ENCODE data around the gene FEN1. TPM values are rescaled to one million over a fixed set of nuclear protein-coding genes. Genes with fewer than 3 reads are reported as not detected.

FEN1 gene
- total RNA-seq, 1 experiment from 2014 or later: 21.5 TPM

GRCh38 chr11:61779666-61780525 is 12.8 kb upstream of the FEN1 start:
- no peak for TF ChIP-seq CTCF (IDR thresholded peaks at IDR 0.05; ENCODE audit: unreplicated experiment)
- BruUV-seq (replicated peaks): no TSS peak
- peaks cover 5% of the 10 kb centered on the region for H3K36me3 Mint-ChIP-seq (ENCODE audit: insufficient read depth, unreplicated experiment)
- DNase-seq (ENCODE audit: unreplicated experiment): no peak
- ChIA-PET CTCF (interaction anchor here (0.6 to 1.3 kb wide), 8 partner anchors 11 to 342 kb away, joined by 3 to 5 read pairs (median 3); no protein-coding TSS in a partner anchor), POLR2A (interaction anchor here (0.6 to 1.7 kb wide), 3 partner anchors 12 to 169 kb away, joined by 4 to 5 read pairs (median 4); partner anchors contain the start of gene TMEM258)
- no peaks in the 10 kb centered on the region for H3K4me1 Mint-ChIP-seq (ENCODE audit: insufficient read depth, unreplicated experiment)
- no peak overlapping the region for H3K27ac Mint-ChIP-seq (ENCODE audit: low read depth, unreplicated experiment)
- no peak overlapping the region for H3K4me3 Mint-ChIP-seq (ENCODE audit: unreplicated experiment)
- intact Hi-C loops (cut with micrococcal nuclease): no loop called here
- no peaks in the 10 kb centered on the region for H3K9me3 Mint-ChIP-seq (ENCODE audit: unreplicated experiment)
- H3K27me3 Mint-ChIP-seq (ENCODE audit: insufficient read depth, unreplicated experiment): no peaks in the 10 kb centered on the region

GRCh38 chr11:61780581-61781162 is 12.0 kb upstream of the FEN1 start:
- H3K27ac Mint-ChIP-seq (ENCODE audit: low read depth, unreplicated experiment): peak overlapping the region; percentile 11
- peaks cover 4% of the 10 kb centered on the region for H3K36me3 Mint-ChIP-seq (ENCODE audit: insufficient read depth, unreplicated experiment)
- no peak for DNase-seq (ENCODE audit: unreplicated experiment)
- POLR2A ChIA-PET: interaction anchor here (0.6 to 1.1 kb wide), 2 partner anchors 11 to 168 kb away, joined by 4 read pairs; no protein-coding TSS in a partner anchor
- H3K4me3 Mint-ChIP-seq (ENCODE audit: unreplicated experiment): no peak overlapping the region
- intact Hi-C loops (cut with micrococcal nuclease): no loop called here
- H3K4me1 Mint-ChIP-seq (ENCODE audit: insufficient read depth, unreplicated experiment): no peaks in the 10 kb centered on the region
- CTCF ChIA-PET: interaction anchor here (0.6 to 1.1 kb wide), 7 partner anchors 10 to 341 kb away, joined by 3 to 5 read pairs (median 3); no protein-coding TSS in a partner anchor
- no TSS peak for BruUV-seq (replicated peaks)
- H3K9me3 Mint-ChIP-seq (ENCODE audit: unreplicated experiment): no peaks in the 10 kb centered on the region
- no peaks in the 10 kb centered on the region for H3K27me3 Mint-ChIP-seq (ENCODE audit: insufficient read depth, unreplicated experiment)
- TF ChIP-seq CTCF (IDR thresholded peaks at IDR 0.05; ENCODE audit: unreplicated experiment): no peak

- no peaks in the 10 kb centered on the region for H3K27me3 Mint-ChIP-seq (ENCODE audit: insufficient read depth, unreplicated experiment)
- DNase-seq (ENCODE audit: unreplicated experiment): no peak
- no peak for TF ChIP-seq CTCF (IDR thresholded peaks at IDR 0.05; ENCODE audit: unreplicated experiment)
- ChIA-PET POLR2A (no interaction called here), CTCF (interaction anchor here (1.0 to 1.5 kb wide), 2 partner anchors 16 to 34 kb away, joined by 3 to 5 read pairs; no protein-coding TSS in a partner anchor)
- no peaks in the 10 kb centered on the region for H3K9me3 Mint-ChIP-seq (ENCODE audit: unreplicated experiment)
- BruUV-seq (replicated peaks): no TSS peak
- no peaks in the 10 kb centered on the region for H3K4me1 Mint-ChIP-seq (ENCODE audit: insufficient read depth, unreplicated experiment)
- no peak overlapping the region for H3K27ac Mint-ChIP-seq (ENCODE audit: low read depth, unreplicated experiment)
- peaks cover 4% of the 10 kb centered on the region for H3K36me3 Mint-ChIP-seq (ENCODE audit: insufficient read depth, unreplicated experiment)
- no peak overlapping the region for H3K4me3 Mint-ChIP-seq (ENCODE audit: unreplicated experiment)
- intact Hi-C loops (cut with micrococcal nuclease): no loop called here
These were observed 11.1 kb upstream of the FEN1 start for GRCh38 chr11:61781585-61781984.

GRCh38 chr11:61782299-61782698 is 10.4 kb upstream of the FEN1 start:
- no peak overlapping the region for H3K27ac Mint-ChIP-seq (ENCODE audit: low read depth, unreplicated experiment)
- no peak for DNase-seq (ENCODE audit: unreplicated experiment)
- H3K4me1 Mint-ChIP-seq (ENCODE audit: insufficient read depth, unreplicated experiment): no peaks in the 10 kb centered on the region
- peaks cover 4% of the 10 kb centered on the region for H3K36me3 Mint-ChIP-seq (ENCODE audit: insufficient read depth, unreplicated experiment)
- CTCF ChIA-PET: interaction anchor here (0.6 to 1.5 kb wide), 5 partner anchors 9 to 325 kb away, joined by 3 to 6 read pairs (median 4); no protein-coding TSS in a partner anchor
- no TSS peak for BruUV-seq (replicated peaks)
- H3K4me3 Mint-ChIP-seq (ENCODE audit: unreplicated experiment): no peak overlapping the region
- no peaks in the 10 kb centered on the region for H3K9me3 Mint-ChIP-seq (ENCODE audit: unreplicated experiment)
- no peak for TF ChIP-seq CTCF (IDR thresholded peaks at IDR 0.05; ENCODE audit: unreplicated experiment)
- intact Hi-C loops (cut with micrococcal nuclease): no loop called here
- POLR2A ChIA-PET: interaction anchor here (0.6 to 1.5 kb wide), 3 partner anchors 10 to 178 kb away, joined by 3 to 9 read pairs (median 3); partner anchors contain the start of genes FEN1 and TMEM258
- no peaks in the 10 kb centered on the region for H3K27me3 Mint-ChIP-seq (ENCODE audit: insufficient read depth, unreplicated experiment)

All from MCF 10A (cell line).